Stimulated activated naive CD4-positive, alpha-beta T cell treated with Interleukin-2 at 50 U/mL for 16 hours (primary cell): Measurements from ENCODE around the gene CBLC.
"Not testable (repeated sequence)": the region's sequence is repeated elsewhere in the genome, so short reads cannot be mapped to it uniquely, and the experiment has no call there.

Source experiments
- DNase-seq: peaks from one replicate; lab custom pipeline; 2025; lab: John Stamatoyannopoulos, UW

Gene CBLC

DNA sequence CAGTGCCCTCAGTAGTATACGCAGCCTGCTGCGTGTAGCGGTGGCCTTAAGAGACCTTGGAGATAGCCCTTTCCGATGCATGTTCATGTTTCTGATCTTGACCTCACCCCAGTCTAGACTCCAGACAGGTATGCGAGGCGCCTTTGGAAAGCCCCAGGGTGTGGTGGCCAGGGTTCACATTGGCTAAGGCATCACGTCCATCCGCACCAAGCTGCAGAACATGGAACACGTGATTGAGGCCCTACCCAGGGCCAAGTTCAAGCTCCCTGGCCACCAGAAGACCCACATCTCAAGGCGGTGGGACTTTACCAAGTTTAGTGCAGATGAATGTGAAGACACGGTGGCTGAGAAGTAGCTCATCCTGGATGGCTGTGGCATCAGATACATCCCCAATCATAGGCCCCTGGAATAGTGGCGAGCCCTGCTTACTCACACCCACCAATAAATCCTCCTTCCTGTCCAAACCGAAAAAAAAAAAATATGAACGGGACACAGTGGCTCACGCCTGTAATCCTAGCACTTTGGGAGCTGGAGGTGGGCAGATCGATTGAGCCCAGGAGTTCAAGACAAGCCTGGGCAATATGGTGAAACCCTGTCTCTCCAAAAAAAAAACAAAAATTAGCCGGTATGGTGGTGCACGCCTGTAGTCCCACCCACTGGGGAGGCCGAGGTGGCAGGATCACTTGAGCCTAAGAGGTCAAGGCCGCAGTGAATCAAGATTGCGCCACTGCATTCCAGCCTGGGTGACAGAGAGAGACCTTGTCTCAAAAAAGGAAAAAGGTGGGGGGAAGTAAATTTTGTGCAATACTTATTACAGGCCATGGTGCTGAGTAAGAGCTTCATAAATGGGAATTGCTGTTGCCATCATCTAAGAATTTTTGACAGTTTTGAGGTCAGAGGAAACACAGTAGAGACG, 12.4 kb upstream of the CBLC start:
- DNase-seq: no peak

DNA sequence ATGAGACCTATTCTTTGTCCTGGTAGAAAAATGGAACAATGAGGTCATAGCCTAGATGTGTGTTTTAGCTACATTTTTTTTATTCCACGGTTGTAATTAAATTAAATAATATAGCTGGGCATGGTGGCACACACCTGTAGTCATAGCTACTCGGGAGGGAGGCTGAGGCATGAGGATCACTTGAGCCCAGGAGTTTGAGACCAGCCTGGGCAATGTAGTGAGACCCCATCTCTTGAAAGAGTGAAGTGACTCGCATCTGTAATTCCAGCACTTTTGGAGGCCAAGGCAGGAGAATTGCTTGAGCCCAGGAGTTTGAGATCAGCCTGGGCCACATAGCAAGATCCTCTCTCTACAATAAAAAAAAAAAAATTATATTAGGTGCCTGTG, 11.7 kb upstream of the CBLC start:
- DNase-seq: no peak

DNA sequence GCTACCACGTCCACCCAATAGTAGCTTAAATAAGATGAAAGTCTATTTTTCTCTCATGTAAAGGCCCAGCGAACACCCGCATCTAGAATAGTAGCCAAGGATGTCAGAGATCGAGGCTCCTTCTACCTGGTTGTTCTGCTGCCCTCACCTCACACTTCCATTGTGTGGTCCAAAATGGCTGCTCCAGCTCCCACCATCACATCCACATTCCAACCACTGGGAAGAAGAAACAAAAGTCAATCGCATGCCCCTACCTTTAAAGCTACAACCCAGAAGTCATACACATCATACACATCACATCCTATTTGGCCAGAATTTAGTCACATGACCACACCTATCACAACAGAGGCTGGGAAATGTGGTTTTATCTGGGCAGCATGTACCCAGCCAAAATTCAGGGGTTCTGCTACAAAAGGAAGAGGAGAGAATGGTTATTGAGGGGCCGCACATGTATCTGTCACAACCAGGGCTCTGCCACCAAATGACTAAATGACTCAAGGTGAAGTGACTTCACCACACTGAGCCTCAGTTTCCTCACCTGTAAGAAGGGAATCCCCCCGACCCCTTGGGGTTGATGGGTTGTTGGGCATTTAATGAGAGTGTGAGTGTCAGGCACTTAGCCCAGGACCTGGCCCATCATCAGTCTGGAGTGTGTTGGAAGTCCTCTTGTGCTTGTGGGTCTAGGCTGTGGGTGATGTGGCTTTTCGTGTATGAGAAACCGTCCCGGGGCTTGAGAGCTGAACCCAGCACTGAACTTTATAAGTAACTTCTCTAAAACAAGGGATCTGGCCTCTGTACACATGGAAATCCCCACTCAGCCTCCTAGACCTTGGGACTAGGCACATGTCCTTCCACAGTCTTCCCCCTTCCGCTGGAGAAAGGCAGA, 10.2 kb upstream of the CBLC start:
- DNase-seq: no peak

DNA sequence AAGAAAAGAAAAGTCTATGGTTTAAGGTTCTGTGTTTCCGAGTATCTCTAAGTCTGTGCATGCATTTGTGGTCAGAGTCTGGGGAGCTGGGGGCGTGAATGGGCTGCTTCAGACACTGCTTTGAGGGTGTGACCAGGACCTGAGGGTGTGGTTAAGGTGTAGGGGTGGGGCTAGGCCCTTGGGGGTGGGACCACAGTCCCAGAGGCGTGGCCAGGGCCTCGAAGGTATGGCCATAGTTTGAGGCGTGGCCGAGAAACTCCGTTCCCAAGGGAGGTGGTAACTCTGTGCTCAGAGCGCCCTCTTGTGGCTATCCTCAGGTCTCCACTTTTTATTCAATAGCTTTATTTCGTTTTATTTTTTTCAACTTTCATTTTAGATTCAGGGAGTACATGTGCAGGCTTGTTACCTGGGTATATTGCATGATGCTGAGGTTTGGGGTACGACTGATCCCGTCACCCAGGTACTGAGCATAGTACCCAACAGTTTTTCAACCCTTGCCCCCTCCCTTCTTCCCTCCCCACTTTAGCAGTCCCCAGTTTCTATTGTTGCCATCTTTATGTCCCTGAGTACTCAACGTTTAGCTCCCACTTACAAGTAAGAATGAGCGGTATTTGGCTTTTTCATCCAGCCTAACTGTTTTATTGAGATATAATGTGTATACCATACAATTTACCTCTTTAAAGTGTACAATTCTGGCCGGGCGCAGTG, 7.0 kb upstream of the CBLC start:
- DNase-seq: peak; percentile 94

DNA sequence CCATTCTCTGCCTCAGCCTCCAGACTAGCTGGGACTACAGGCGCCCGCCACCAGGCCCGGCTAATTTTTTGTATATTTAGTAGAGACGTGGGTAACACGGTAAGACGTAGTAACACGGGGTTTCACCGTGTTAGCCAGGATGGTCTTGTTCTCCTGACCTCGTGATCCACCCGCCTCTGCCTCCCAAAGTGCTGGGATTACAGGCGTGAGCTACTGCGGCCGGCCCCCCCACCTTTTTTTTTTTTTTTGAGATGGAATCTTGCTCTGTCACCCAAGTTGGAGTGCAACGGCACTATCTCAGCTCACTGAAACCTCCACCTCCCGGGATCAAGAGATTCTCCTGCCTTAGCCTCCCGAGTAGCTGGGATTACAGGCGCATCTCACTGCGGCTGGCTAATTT, 5.5 kb upstream of the CBLC start:
- not testable (repeated sequence) for DNase-seq

DNA sequence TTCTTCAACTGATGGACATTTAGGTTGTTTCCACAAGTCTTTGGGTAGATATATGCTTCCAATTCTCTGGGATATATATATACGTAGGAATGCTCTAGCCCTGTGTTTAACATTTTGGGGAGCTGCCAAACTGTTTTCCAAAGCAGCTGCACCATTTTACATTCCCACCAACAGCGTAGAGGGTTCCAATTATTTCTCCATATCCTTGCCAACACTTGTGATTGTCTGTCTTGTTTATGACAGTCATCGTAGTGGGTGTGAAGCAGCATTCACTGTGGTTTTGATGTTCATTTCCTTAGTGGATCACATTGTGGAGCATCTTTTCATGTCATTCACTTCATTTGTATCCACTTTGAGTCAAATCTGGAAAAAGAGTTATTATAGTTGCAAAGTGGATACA, 4.7 kb upstream of the CBLC start:
- DNase-seq: no peak

DNA sequence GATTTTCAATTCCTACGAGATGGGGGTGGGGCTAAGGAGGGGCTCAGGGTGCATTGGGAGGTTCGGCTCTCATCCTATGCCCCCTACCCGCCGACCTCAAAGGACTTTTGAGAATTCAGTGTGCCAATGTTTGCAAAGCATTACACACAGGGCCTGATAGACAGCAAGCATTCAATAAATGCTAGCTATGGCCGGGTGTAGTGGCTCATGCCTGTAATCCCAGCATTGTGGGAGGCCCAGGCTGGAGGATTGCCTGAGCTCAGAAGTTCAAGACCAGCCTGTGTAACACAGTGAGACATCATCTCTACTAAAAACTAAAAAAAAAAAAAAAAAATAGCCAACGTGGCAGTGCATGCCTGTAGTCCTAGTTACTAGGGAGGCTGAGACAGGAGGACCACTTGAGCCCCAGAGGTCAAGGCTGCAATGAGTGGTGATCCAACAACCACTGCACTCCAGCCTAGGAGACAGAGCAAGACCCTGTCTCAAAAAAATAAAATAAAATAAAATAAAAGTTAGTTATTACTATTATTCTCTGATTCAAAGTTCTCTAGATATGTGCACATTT, 1.9 kb upstream of the CBLC start:
- DNase-seq: no peak

DNA sequence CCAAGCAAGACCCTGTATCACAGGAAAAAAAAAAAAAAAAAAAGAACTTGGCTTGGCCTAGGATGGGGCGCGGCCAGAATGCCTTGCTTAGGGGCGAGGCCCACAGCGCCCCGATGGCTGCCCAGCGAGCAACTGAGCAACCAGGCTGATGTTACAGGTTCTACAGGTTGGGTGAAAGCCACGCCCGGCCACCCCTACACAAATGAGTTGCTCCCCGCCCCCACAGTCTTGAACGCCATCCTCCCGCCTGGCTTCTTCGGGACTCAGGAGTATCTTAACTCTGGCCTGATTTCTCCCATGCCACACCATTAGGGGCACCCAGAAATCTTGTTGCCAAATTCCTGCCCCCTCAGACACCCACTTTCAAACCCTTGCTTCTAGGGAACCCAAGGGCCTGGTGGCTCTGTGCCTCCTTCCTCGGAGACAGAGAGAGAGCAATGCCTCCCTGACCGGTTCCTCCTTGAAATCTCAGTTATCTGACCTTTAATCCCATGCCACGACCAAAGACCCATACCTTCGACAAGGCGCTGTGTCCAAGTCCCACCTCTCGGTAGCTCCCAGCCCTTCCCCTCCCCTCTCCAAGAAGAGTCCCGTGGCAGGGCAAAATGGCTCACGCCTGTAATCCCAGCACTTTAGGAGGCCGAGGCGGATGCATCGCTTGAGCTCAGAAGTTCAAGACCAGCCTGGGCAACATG, 1.1 kb upstream of the CBLC start:
- no peak for DNase-seq

DNA sequence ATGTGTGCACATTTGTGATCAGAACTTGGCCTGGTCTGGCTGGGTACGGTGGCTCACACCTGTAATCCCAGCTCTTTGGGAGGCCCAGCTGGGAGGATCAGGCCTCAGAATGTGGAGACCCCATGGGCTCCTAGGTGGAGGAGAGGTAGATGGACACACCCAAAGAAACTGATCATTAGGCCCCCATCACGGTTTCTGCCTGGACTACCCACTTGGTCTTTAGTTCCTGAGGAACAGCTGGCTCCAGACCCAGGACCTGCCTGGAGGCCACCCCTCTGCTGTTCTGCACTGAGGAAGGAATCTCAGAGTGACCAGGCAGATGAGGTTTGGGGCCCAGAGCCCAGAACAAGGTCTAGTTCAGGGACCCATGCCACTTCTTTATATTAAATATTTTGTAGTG, 1.5 kb downstream of the CBLC start:
- DNase-seq: no peak

DNA sequence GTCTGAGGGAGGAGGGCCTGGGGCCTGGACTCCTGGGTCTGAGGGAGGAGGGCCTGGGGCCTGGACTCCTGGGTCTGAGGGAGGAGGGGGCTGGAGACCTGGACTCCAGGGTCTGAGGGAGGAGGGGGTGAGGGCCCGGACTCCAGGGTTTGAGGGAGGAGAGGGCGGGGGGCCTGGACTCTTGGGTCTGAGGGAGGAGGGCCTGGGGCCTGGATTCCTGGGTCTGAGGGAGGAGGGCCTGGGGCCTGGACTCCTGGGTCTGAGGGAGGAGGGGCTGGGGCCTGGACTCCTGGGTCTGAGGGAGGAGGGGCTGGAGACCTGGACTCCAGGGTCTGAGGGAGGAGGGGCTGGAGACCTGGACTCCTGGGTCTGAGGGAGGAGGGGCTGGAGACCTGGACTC, 4.0 kb downstream of the CBLC start:
- not testable (repeated sequence) for DNase-seq

DNA sequence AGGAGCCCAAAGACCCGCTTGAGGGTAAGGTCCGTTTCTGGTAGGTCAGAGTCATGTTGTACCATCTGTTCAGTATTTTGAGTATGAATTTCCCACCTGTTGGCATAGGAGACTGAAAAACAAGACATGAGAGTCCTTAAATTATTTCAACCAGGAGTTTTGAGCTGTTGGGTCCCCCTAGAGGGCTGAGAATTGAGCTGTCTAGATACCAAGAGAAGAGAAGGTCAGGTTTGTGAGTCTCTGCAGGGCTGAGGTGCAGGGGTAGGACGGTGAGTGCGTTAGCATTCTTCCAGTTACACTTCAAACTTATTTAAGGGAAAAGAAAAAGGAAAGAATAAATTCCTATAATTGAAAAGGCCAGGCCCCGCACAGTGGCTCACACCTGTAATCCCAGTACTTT, 5.0 kb downstream of the CBLC start:
- no peak for DNase-seq

DNA sequence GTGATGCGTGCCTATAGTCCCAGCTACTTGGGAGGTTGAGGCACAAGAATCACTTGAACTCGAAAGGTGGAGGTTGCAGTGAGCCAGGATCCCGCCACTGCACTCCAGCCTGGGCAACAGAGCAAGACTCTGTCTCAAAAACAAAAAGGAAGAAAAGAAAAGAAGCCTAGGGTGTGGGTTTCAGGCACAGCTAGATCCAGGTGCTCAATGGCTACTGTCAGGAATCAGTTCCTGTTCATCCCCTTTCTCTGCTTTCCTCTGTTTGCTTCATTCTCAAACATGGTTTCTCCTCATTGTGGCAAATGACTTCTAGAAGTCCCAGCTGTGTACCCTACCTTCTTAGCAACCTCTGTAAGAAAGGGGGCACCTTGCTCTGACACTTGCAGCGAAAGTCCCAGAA, 5.9 kb downstream of the CBLC start:
- no peak for DNase-seq

DNA sequence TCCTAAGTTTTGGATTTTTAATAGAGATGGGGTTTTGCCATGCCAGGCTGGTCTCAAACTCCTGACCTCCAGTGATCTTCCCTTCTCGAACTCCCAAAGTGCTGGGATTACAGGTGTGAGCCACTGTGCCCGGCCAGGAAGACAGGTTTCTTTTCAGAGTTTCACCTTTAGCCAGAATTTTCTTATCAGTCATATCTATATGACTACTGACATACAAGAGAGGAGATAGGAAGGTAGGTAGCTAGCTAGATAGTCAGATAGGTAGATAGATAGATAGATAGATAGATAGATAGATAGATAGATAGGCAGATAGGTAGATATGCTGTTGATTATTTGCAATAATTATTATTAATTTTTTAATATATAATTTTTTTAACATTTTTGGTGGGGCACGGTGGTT, 7.6 kb downstream of the CBLC start:
- no peak for DNase-seq

DNA sequence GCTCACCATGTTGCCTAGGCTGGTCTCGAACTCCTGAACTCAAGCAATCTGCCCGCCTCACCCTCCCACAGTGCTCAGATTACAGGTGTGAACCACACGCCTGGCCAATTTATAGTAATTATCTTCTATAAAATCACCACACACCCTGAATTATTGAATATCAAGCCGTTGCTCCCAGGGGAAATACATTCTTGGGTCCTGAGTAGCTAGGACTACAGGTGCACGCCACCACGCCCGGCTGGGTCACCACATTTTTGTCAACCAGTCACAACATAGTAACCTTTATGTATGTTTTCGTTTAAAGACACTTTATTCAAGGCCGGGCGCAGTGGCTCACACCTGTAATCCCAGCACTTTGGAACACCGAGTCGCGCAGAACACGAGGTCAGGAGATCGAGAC, 8.3 kb downstream of the CBLC start:
- no peak for DNase-seq

DNA sequence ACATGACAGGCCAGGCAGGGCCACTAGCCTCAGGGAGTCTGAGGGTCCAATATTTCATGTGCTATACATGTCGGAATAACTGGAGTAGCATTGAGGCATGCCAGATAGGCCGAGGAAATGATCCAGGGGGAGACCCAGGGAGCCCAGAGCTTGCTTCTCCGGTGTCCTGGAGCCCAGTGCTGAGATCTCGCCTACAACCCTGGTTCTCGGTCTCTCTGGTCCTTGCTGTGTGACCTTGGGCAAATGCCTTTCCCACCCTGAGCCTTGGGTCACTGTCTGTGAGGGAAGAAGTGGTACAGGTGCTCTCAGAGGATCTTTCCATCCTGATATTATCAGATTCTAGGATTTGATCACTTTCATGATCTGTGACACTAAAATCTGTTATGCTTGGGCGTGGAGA, 11.3 kb downstream of the CBLC start:
- DNase-seq: no peak

DNA sequence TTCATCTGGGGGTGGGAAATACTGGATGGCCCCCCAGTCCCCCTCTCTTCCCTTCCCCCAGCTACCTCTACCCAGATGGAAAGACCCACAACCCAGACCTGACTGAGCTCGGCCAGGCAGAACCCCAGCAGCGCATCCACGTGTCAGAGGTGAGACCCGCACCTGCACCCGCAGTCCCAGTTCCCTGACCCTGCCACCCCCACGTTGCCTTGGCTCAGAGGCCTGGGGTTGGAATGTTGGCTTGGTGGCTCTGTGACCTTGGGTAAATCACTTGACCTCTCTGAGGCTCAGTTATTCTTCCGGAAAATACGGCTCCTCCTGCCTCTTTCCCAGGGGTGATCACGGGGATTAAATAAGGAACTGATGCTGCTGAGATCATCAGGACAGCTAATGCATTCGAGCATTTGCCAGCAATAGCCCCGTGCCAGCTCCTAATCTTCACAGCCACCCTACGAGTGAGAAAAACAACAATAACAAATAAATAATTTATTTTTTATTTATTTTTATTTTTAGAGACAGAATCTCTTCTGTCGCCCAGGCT, 12.3 kb downstream of the CBLC start:
- no peak for DNase-seq

DNA sequence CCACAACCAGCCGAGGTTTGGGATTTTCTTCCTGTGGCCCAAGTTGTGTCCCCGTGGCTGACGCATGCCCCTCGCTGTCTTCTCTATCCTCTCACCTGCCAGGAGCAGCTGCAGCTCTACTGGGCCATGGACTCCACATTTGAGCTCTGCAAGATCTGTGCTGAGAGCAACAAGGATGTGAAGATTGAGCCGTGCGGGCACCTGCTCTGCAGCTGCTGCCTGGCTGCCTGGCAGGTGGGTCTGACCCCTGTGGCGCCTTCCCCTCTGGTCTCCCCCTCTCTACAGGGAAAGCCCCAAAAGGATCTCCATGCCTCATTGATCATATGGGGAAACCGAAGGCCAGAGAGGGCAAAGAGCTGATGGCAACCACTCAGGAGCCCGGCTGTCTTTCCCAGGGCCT, 14.6 kb downstream of the CBLC start:
- DNase-seq: no peak

DNA sequence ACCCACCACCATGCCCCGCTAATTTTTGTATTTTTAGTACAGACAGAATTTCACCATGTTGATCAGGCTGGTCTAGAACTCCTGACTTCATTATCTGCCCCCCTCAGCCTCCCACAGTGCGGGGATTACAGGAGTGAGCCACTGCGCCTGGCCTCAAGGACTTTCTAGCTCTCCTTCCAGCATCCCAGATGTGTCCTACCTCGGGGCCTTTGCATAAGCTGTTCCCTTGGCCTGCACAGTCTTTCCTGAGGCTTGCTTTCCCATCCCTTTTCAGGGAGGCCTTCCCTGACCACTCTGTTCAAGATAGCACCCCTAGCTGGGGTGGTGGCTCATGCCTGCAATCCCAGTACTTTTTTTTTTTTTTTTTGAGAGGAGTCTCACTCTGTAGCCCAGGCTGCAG, 16.9 kb downstream of the CBLC start:
- no peak for DNase-seq

DNA sequence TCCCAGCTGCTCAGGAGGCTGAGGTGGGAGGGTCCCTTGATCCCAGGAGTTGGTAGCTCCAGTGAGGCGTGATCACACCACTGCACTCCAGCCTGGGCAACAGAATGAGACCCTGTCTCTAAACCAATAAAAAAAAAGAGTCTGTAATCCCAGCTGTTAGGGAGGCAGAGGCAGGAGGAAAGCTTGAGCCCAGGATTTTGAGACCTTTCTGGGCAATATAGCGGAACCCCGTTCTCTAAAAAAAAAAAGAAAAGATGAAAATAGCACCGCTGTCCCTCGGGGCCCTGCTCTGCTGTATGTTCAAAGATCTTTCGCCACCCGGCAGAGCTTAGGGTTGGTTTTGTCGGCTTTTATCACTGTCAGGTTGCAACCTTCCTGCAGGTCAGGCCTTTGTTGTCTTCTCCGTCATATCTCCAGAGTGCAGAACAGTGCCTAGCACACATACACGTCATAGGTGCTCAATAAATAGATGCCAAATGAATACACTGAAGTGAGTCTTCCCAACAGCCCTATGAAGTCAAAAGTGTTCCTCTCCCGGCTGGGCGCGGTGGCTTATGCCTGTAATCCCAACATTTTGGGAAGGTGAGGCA, 17.8 kb downstream of the CBLC start:
- no peak for DNase-seq

DNA sequence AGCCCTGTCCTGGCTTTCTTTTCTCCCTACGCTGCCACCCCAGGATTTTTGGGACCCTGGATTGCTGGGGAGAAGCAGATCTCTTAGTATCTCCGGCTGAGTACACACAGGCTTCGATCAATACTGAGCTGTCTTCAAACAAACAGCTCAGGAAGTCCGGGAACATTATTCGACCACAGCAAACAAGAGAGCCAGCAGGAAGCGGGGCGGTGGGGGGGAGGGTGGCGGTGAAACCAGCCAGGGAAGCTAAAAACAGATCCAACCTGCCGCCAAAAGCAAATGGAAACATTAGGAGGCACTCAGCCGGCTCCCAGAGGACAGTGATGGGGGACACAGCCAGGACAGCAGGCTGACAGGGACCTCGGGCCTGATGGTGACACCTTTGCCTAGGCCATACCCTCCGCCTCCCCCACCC, 19.0 kb downstream of the CBLC start:
- no peak for DNase-seq
